PC-9 (cell line): Measurements from ENCODE around the gene KCTD16. TPM values are rescaled to one million over a fixed set of nuclear protein-coding genes. Genes with fewer than 3 reads are reported as not detected.

ENCODE experiments used
- BruUV-seq: library from RNA; stranded (reverse); fragments of 400-500 nt; replicated peaks from 2 replicates; lab custom pipeline; 2021; lab: Mats Ljungman, UMichigan
- CTCF ChIA-PET: fragments of 300-600 bp; sonication (Branson Sonifier 250); formaldehyde crosslinking; loops from one replicate; lab custom pipeline; 2022; ENCODE audit warnings: antibody characterized with exemption; lab: Charles Lee
- POLR2A ChIA-PET: fragments of 300-600 bp; sonication (Branson Sonifier 250); formaldehyde crosslinking; loops from one replicate; lab custom pipeline; 2022; ENCODE audit warnings: antibody characterized with exemption; ENCODE audit not compliant: unreplicated experiment; lab: Charles Lee
- DNase-seq, 2 experiments: peaks; one replicate each; pipeline versions ENCODE4 v3.0.0 to v3.0.0-alpha.2; 2015 to 2022; ENCODE audit warnings: mixed read lengths in 1 of 2
- H2AFZ ChIP-seq: fragments of 200-600 bp; sonication (generic); 2 replicates; pipeline ENCODE4 v1.8.1; 2017; ENCODE audit warnings: antibody characterized with exemption
- H3F3A ChIP-seq: fragments of 200-600 bp; sonication (generic); 2 replicates; pipeline ENCODE4 v1.8.1; 2017; ENCODE audit warnings: antibody characterized with exemption, mild to moderate bottlenecking, low read depth; ENCODE audit not compliant: insufficient read depth
- H3K27ac ChIP-seq: fragments of 200-600 bp; sonication (generic); 2 replicates; pipeline ENCODE4 v1.6.1; 2016; ENCODE audit warnings: mixed run types
- H3K27me3 ChIP-seq: fragments of 200-600 bp; sonication (generic); 2 replicates; pipeline ENCODE4 v1.6.1; 2016; ENCODE audit warnings: low read depth, mixed run types; ENCODE audit not compliant: insufficient read depth
- H3K36me3 ChIP-seq: fragments of 200-600 bp; sonication (generic); 2 replicates; pipeline ENCODE4 v1.6.1; 2016; ENCODE audit warnings: low read depth, mixed run types
- H3K4me1 ChIP-seq: fragments of 200-600 bp; sonication (generic); replicated peaks from 2 replicates; pipeline ENCODE4 v1.6.1; 2016; ENCODE audit warnings: mixed run types; ENCODE audit not compliant: insufficient read depth
- H3K4me2 ChIP-seq: fragments of 200-600 bp; sonication (generic); 2 replicates; pipeline ENCODE4 v1.6.1; 2017; ENCODE audit warnings: mixed run types
- H3K4me3 ChIP-seq: fragments of 200-600 bp; sonication (generic); 2 replicates; pipeline ENCODE4 v1.6.1; 2016; ENCODE audit warnings: mixed run types
- H3K79me2 ChIP-seq: fragments of 200-600 bp; sonication (generic); 2 replicates; pipeline ENCODE4 v1.6.1; 2017; ENCODE audit warnings: low read depth, mixed run types
- H3K9me2 ChIP-seq: fragments of 200-600 bp; sonication (generic); 2 replicates; pipeline ENCODE4 v1.8.1; 2017; ENCODE audit warnings: mild to moderate bottlenecking; ENCODE audit not compliant: insufficient read depth
- H3K9me3 ChIP-seq: fragments of 200-600 bp; sonication (generic); 2 replicates; pipeline ENCODE4 v1.8.1; 2016; ENCODE audit warnings: low read depth; ENCODE audit not compliant: insufficient read depth
- H4K20me1 ChIP-seq: fragments of 200-600 bp; sonication (generic); 2 replicates; pipeline ENCODE4 v1.8.1; 2017; ENCODE audit not compliant: insufficient read depth
- CTCF ChIP-seq: fragments of 200-600 bp; sonication (generic); conservative IDR thresholded peaks from 2 replicates; pipeline ENCODE4 v1.6.1; 2017; ENCODE audit warnings: mixed run types, antibody characterized with exemption, mild to moderate bottlenecking, moderate library complexity
- EZH2 ChIP-seq: fragments of 200-600 bp; sonication (generic); IDR thresholded peaks from 2 replicates; pipeline ENCODE4 v1.8.0; 2017; ENCODE audit warnings: antibody characterized with exemption, low read depth
- intact Hi-C: fragments of 100-400 bp; cut with micrococcal nuclease; formaldehyde crosslinking; loops from one replicate; pipeline ENCODE4 v1.10.0; 2022; ENCODE audit not compliant: unreplicated experiment
- total RNA-seq: library from RNA; stranded (reverse); gene quantifications from 2 replicates; pipeline ENCODE4 v1.2.3, GENCODE V29; 2021

Gene KCTD16
- total RNA-seq, 1 experiment from 2014 or later = 0.33 TPM

- POLR2A ChIA-PET = interaction anchor here (0.5 kb wide), 1 partner anchor 215 kb away, joined by 3 read pairs; no protein-coding TSS in a partner anchor
- Histone ChIP-seq H3K79me2 (no peaks in the 10 kb centered on the region), H3K36me3 (no peaks in the 10 kb centered on the region), H3F3A (no peaks in the 10 kb centered on the region), H3K27ac (no peak overlapping the region), H3K4me2 (no peak overlapping the region), H3K27me3 (no peaks in the 10 kb centered on the region), H3K9me2 (no peaks in the 10 kb centered on the region), H3K4me1 (peaks cover 12% of the 10 kb centered on the region), H3K9me3 (no peaks in the 10 kb centered on the region), H3K4me3 (no peak overlapping the region), H2AFZ (no peak overlapping the region), H4K20me1 (no peaks in the 10 kb centered on the region)
- intact Hi-C loops = loop anchor here (10.0 kb wide), 1 partner anchor 1299 kb away; no protein-coding TSS in a partner anchor
- no TSS peak for BruUV-seq
- no peak for DNase-seq
- TF ChIP-seq EZH2 (no peak), CTCF (peak; percentile 83)
- CTCF ChIA-PET = no interaction called here
These were observed 12.7 kb downstream of the KCTD16 start for GRCh38 chr5:144183254-144183889.

GRCh38 chr5:144187699-144188294 lies 17.1 kb downstream of the KCTD16 start:
- POLR2A ChIA-PET = interaction anchor here (0.6 kb wide), 1 partner anchor 1988 kb away, joined by 11 read pairs; no protein-coding TSS in a partner anchor
- CTCF ChIA-PET = interaction anchor here (0.5 kb wide), 1 partner anchor 232 kb away, joined by 3 read pairs; no protein-coding TSS in a partner anchor
- Histone ChIP-seq H3K9me3 (0 out of 2 replicates have a peak, but pooled peaks cover 4% of the 10 kb centered on the region), H3K4me1 (peaks cover 20% of the 10 kb centered on the region), H3K4me3 (no peak overlapping the region), H3K9me2 (no peaks in the 10 kb centered on the region), H3K79me2 (no peaks in the 10 kb centered on the region), H4K20me1 (no peaks in the 10 kb centered on the region), H3F3A (no peaks in the 10 kb centered on the region), H3K4me2 (peak overlapping the region; percentile 29; the same call in 1 of the 2 replicates), H3K27me3 (no peaks in the 10 kb centered on the region), H3K27ac (no peak overlapping the region), H2AFZ (no peak overlapping the region), H3K36me3 (no peaks in the 10 kb centered on the region)
- no peak for TF ChIP-seq EZH2
- no peak for TF ChIP-seq CTCF
- DNase-seq = peak; percentile 45 to 63
- intact Hi-C loops = loop anchor here (5.0 to 10.0 kb wide), 2 partner anchors 1303 to 1470 kb away; no protein-coding TSS in a partner anchor
- BruUV-seq = no TSS peak

GRCh38 chr5:144189800-144190429 lies 19.2 kb downstream of the KCTD16 start:
- Histone ChIP-seq H3K9me3 (0 out of 2 replicates have a peak, but pooled peaks cover 4% of the 10 kb centered on the region), H3K79me2 (no peaks in the 10 kb centered on the region), H3K27me3 (no peaks in the 10 kb centered on the region), H3K4me1 (peaks cover 20% of the 10 kb centered on the region), H3K36me3 (no peaks in the 10 kb centered on the region), H3K4me2 (peak overlapping the region; percentile 48), H2AFZ (peak overlapping the region; percentile 17; the same call in 1 of the 2 replicates), H3K4me3 (no peak overlapping the region), H3K27ac (no peak overlapping the region), H4K20me1 (no peaks in the 10 kb centered on the region), H3K9me2 (no peaks in the 10 kb centered on the region), H3F3A (no peaks in the 10 kb centered on the region)
- no TSS peak for BruUV-seq
- DNase-seq = no peak
- CTCF ChIA-PET = no interaction called here
- TF ChIP-seq EZH2 (no peak), CTCF (no peak)
- intact Hi-C loops = loop anchor here (5.0 to 10.0 kb wide), 4 partner anchors 1268 to 1533 kb away; no protein-coding TSS in a partner anchor
- POLR2A ChIA-PET = interaction anchor here (0.8 kb wide), 1 partner anchor 52 kb away, joined by 3 read pairs; no protein-coding TSS in a partner anchor
